Measurements from ENCODE around the gene WDR54.
"Not testable (repeated sequence)": the region's sequence is repeated elsewhere in the genome, so short reads cannot be mapped to it uniquely, and the experiment has no call there.

WDR54 gene

DNA sequence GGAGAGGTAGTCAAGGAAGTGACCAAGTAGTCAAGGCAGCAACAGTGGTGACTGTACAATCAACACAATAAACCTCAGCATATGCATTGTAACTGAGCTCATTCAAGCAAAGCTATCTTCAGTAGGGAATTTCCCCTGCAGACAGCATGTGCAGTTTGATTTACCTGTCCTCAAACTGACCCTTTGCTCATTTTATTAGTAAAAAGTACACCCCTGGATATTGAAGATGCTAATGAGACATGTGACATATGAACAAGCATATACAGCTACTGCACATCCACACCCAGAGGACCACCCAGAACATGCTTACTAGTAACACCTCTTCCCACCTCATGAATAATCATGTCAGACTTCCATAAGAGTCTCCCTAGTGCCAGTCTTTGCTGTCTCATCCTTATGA is 15.5 kb upstream of the WDR54 start:
- DNase-seq (ENCODE audit: low read depth in 3 of 3) = no peak

DNA sequence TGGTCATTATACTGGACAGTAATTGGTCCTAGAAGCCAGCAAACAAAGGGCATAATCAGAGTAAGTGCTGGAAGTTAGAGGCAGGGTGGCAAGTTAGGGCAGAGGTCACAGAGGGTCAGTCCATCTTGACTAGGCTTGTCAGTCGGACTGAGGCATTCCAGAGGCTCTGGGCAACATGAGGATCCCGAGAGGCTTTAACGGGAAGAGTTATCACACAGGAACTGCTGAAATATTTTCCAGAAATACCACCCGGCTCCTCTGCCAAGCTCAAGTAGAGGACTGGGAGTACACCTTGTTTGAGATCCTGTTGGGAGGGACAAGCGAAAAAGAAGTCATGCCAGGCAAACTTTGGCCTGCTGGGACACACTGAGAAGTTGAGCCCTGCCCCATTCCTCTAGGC is 13.8 kb upstream of the WDR54 start:
- DNase-seq (ENCODE audit: low read depth in 3 of 3) = no peak

DNA sequence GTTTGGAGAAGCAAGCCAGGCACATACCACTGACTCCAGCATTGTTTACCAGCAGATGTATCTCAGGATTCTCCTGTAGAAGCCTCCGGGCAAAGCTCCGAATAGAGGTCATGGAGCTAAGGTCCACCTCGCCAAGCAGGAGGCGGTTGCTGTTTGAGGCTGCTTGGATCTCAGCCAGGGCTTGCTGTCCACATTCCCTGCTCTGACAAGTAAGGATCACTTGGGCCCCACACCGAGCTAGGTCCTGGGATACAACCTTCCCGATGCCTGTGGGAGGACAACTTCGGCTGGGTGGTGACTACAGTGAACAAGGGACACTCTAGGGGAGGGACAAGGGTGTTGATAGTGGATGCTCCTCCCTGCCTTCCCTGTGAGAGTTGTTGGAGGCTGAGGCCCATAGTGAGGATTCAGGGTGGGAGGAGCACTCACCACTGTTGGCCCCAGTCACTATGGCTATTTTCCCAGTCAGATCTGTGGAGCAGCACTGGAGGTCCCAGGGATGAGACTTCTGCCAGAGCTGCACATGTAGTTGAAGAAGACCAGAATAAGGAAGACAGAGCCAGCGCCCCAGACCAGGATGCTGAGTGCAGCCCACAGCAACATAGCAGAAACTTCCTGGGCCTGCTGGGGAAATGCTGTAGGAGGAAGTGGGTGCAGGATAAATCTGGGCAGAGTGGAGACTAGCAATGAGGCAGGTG is 8.4 kb upstream of the WDR54 start:
- no peak for DNase-seq (ENCODE audit: low read depth in 3 of 3)

DNA sequence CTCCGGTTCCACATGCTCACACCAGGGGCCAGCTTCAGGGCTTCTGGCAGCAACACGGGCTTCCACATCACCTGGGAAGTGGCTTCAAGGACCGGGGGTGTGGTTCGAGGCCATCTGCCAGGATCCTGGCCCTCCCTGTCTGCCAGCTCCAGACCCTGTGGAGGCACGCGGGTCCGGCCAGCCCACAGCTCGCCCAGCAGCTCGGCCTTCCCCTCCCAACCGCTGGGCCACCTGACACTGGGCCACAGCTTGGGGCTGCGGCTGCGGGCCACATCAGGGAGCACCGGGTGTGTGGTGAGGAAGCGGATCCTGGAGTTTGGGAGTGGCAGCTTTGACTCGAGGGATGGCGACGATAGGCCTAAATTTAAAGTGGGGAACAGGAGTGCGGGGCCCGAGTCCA is 7.1 kb upstream of the WDR54 start:
- DNase-seq (ENCODE audit: low read depth in 3 of 3) = no peak

DNA sequence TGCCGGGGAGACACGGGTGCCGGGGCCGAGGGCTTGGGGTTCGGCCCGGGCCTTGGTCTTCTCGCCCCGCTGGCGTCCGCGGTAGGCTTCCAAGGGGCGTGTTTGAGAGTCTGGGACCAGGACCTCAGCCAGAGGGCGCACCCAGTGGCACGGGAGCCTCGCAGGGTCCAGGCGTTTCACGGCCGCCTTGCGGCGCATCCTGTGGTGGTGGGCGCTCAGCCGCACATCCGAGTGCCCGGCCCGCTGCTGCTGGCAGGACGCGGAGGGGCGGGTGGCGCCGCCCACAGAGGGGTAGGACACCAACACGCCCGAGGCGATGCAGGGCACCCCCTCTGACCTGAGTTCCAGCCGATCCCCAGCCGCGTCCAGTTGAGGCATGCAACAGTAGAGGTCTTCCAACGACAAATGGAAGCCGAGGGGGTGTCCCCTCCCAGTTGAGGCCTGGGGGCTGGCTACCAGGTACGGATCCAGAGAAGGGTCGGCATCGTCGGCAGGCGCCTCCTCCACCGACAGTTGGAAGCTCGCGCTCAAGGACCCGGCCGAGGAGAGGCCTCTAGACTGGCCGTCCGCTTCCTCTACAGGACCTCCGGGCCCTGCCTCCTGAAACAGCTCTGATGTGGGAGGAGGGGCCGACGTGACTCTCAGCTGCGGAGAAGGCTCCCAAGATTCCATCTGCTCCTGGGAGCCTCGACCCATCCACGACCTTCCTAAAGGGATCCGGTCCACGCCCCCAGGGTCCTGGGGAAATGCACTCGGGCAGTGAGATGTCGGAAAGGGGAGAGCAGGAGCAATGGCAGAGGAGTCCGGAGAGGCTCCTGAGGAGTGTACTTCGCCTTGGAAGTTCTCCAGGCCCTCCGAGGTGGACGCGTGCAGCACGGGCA is 6.4 kb upstream of the WDR54 start:
- DNase-seq (ENCODE audit: low read depth in 3 of 3) = no peak

DNA sequence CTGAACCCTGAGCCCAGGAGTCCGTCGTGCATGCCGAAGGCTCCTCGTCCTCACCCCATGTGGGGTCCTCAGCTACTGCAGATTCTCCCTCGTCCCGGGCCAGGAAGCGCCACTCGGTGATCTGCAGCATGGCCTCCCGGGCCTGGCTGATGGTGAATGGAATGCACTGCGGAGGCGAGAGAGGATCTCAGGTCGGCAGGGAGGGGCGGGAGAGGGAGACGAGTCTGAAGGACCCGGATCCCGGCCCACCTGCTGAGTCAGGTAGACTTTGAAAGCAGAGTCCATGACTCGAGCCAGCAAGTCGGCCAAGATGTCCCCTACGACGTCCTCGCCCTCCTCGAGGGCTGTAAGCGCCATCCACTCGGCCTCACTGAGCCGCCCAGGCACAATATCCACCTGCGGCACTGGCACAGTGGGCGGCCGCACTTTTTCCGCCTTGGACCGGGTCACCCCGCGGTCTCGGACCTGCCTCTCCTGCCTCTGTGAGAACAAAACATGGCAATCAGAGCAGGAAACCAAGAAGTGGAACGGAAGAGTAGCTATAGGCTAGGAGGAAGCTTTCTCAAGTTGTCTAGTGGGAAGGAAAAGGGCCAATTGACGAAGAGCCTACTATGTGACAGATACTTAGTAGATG is 5.7 kb upstream of the WDR54 start:
- DNase-seq (ENCODE audit: low read depth in 3 of 3) = no peak

DNA sequence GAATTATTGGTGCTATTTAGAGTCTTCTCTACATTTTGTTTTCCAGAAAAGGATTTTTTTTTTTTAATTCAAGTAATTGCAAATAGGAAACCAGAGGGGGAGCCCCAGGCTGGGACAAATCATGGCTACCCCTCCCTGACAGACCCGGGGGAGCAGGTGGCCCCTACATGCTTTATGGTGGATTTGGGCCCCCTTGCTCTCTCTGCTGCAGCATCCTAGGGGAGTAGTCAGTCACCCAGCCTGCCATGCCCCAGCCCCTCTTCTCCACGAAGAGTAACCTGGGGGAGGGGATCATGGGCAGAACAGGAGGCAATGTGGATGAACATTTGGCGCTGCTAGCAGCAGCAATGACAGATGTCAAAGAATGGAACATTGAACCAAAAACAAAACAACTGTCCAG is 4.8 kb upstream of the WDR54 start:
- DNase-seq (ENCODE audit: low read depth in 3 of 3) = no peak

DNA sequence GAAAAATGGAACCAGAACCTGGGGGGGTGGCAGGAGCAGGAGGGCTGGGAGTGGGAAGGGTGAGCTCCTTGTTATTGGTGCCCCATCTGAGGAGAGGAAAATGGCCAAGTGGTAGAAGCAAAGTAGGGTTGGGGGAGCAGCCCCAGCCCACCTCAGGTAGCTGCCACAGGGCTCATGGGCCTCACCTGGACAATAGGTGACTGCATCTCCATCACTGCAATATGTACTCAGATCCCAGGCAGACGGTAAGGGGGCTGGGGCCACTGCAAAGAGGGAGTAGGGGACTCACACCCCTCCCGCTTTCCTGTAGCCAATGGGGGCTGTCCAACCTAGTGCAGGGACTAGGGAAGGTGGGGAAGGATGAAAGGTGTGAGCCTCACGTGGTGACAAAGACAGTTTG is 4.3 kb upstream of the WDR54 start:
- no peak for DNase-seq (ENCODE audit: low read depth in 3 of 3)

DNA sequence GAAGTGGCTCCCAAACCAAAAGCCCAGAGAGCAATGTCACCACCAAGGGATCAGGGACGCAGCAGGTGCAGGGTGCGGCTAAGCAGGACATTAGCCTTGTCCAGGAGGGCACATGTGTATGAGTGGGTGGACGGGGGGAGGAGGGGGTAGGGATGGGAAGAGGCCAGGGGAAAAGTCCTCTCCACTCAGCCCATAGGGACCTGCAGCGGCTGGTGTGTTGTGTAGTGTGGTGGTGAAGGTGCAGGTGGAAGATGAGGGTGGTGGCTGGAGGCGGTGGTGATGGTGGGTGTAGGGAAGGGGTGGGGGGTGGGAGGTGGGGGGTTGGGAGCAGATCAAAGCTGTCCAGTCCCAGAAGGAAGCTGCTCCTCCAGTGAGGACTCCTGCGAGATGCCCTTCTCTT is 3.8 kb upstream of the WDR54 start:
- DNase-seq (ENCODE audit: low read depth in 3 of 3) = no peak

DNA sequence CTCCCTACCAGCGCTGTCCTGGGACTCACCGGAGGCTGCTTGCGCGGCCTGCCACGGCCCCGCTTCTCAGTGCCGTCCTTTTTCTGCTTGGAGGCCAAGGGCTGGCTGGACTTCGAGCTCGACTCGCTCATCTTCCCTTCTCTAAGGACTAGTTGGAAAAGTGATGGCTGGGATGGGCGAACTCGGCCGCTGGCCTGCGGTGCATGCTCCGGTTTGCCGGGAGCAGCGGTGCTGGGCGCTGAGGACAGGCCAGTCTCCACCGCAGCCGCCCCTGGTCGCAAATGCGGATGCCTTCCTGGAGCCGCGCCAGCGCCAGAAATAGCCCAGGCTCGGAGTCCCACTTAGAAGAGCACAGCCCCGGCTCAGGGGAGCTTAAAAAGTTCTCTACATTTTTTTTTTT is 3.2 kb upstream of the WDR54 start:
- DNase-seq (ENCODE audit: low read depth in 3 of 3) = no peak

DNA sequence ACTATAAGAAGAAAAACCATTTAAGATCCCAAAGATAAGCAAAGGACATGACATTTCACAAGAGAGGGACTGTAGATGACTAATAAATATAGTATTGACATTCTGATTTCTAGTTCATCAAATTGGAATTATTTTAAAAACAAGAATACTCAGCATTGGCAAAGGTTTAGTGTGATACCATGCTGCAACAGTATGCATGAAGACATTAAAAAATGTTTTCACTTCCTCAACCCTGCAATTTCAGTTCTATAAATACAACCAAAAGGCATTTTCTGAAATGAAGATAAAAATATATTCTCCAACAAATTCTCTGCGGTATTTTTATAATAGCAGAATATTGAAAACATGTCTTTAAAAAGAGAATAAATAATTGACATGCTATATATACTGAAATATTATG is 2.2 kb upstream of the WDR54 start:
- no peak for DNase-seq (ENCODE audit: low read depth in 3 of 3)

DNA sequence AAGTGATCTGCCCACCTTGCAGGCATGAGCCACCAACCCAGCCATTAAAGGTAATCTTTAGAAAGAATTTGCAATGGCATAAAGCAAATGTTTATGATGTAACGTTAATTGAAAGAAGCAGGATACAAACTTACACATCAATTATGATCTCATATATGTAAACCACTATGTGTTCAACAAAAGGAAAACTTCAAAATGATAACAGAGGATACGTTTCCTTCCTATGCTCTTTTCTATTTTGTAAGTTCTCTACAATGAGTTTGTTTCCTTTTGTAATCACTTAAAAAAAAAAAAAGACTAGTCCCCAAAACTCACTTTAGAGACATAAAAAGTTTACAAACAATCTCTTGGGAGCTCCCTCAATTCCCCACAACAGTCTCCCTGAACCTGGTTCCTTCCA is 1.5 kb upstream of the WDR54 start:
- DNase-seq (ENCODE audit: low read depth in 3 of 3) = no peak

DNA sequence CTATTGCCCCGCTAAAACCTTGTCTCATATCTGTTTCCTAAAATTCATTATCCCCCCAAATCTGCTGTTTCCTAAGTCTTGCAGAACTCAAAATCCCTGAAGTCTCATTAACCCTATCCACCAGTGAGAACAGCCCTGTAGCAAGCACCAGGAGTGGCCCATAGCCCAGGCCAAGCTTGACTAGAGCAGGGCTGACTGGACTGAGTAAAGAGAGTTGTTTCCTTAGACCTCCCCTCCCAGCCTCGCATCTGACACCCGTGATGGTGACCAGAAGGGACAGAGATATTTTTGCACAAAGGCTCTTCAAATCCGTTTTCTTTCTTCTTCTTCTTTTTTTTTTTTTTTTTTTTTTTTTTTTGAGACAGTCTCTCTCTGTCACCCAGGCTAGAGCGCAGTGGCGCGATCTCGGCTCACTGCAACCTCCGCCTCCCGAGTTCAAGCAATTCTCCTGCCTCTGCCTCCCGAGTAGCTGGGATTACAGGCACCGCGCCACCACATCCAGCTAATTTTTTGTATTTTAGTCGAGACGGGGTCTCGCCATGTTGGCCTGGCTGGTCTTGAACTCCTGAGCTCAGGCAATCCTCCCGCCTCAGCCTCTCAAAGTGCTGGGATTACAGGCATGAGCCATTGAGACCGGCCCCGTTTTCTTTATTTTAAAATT is 957 bp upstream of the WDR54 start:
- not testable (repeated sequence) for DNase-seq (ENCODE audit: low read depth in 3 of 3)

DNA sequence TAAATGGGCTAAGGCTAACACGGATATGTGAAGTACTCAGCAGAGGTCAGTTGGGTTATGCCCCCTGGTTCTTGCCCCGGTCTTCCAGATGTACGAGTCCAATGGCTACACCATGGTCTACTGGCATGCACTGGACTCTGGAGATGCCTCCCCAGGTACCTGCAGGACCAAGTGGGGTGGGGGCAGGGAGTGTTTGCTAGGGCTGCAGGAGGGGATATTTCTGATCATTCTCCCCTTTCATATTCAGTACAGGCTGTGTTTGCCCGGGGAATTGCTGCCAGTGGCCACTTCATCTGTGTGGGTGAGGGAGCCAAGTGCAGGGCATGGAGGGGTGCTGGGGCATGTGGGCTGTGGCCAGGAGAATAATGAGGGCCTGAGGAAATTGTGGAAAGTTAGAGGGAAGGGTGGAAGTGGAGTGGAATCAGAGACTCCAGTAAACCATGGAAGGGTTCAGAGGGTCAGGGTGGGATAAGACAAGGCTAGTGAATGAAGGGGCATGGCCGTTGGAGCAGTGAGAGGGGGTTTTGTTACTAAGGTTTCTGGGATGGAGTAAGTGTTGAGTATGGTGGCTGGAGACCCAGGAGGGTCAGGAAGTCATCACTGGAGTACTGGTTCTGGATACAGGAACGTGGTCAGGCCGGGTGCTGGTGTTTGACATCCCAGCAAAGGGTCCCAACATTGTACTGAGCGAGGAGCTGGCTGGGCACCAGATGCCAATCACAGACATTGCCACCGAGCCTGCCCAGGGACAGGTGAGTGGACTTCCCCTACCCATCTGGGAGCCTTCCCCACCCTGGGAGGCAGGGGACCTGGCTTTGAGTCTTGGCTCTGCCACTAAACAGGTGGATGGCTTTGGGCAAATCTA is 1.9 kb downstream of the WDR54 start:
- no peak for DNase-seq (ENCODE audit: low read depth in 3 of 3)

DNA sequence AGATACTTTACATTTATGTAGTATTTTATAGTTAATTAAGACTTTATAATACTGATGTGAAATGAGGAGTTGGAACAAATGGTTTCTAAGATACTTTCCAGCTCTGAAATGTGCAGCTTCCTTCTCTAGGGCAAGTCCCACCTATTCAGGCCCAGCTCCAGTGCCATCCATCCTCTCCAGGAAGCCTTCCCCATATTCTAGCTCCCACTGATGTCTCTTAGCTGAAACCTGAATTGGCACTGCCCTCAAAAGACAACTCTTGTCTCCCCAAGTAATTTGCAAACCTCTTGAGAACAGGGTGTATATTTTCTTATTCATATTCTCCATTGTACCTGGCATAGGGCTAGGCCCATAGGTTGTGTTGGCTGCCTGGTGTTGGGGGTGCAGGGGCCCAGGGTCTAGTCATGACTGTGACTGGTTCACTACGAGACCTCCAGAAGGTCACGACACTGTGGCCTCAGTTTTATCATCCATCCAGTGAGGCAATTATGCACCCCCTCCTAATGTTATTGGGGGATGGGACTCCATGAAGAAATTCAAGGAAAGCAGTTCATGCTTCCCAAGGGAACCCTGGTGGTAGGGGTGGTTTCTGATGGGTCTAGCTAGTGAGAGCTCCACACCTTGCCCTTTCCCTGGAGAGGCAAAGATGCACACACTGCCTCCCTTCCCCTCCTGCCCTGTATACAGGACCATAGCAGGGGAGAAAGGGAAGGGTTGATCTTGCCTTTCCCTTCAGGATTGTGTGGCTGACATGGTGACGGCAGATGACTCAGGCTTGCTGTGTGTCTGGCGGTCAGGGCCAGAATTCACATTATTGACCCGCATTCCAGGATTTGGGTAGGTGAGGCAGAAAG is 2.8 kb downstream of the WDR54 start:
- DNase-seq (ENCODE audit: low read depth in 3 of 3) = no peak

DNA sequence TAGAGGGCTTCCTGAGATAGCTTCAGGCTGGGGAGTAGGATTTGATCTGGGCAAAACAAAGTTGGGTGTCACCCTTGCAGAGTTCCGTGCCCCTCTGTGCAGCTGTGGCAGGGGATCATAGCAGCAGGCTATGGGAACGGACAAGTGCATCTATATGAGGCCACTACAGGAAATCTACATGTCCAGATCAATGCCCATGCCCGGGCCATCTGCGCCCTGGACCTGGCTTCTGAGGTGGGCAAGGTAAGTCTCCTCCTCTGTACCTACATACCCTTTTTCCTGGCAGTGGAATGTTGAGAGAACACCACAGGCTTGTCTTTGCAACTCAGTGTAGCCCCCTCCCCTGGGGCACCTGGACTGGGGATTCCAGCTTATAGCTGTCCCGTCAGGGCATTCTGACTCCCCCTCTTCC is 3.5 kb downstream of the WDR54 start:
- DNase-seq (ENCODE audit: low read depth in 3 of 3) = no peak

DNA sequence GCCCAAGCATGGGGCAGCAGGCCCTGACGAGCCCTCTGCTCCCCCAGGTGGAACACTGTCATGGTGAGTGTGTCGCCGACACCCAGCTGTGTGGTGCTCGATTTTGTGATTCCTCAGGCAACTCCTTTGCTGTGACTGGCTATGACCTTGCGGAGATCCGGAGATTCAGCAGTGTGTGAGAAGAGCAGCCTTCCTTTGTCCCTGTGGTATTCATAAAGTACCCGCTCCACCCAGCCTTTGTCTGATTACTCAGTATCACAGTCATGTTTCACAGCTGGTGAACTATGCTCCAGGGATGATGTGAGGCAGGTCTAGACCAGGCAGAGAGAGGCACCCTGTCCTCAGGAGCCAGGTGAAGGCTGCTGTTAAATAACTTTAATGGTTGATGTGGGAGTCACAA is 4.0 kb downstream of the WDR54 start:
- DNase-seq (ENCODE audit: low read depth in 3 of 3) = no peak

DNA sequence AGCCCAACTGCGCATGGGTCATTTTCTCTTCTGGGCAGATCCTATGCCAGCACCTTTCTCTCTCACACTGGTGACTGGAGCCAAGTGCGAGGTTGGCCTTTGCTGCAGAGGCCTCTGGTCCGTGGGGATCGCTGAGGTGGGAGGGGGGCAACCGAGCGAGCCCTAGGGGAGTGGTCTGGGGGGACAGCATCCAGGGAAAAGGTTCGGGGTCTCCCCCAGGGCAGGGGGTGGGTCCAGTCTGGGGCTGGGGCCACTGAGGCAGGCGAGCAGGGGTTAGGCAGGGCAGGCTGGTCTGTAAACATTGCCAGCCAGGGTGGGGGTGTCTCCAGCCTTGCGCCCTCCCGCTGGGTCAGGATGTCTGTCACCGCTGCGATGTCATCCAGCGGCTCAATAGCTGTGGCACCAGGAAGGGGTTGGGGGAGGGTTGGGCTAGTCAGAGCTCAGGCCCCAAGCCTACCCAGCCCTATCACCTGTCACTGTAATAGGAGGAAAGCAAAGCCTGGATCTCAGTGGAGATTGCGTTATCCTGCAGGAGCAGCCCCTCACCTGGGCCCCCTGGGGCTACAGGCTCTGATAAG is 4.7 kb downstream of the WDR54 start:
- no peak for DNase-seq (ENCODE audit: low read depth in 3 of 3)

DNA sequence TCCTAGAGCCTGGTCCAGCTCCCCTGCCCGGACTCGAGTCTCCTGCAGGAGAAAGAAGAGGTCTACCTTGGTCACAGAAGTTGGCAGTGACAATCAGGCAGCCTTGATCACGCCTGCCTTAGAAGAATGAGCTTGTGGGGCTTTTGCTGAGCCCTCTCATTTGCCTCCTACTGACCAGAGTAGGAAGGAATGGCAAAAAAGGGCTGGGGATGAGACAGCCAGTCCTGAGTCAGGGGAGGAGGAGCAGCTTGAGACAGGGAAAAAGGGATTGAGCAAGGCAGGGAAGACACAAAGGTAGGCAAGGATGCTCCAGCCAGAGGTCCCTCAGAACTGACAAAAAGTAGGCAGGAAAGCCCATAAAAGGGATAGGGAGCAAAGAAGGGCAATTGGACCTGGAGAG is 6.0 kb downstream of the WDR54 start:
- no peak for DNase-seq (ENCODE audit: low read depth in 3 of 3)

DNA sequence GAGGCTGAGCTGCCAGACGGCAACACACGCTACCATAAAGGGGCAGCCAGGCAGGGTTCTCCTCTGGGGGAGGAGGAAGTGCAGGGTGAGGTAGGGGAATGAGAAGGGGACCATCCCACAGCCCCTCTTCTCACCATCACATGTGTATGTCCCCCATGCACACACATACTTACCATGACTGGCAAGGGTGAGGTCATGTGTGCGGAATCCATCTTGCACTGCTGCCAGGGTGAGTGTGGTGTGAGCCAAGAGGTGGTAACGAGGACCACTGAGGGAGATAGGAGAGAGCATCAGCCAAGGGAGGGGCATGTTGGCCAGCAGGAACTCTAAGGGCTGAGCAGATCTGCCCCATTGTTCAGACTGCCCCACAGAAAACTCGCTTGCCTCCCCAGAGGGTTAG is 7.1 kb downstream of the WDR54 start:
- no peak for DNase-seq (ENCODE audit: low read depth in 3 of 3)
